Natural killer cell (primary cell): ENCODE measurements around the gene CARF. TPM values are rescaled to one million over a fixed set of nuclear protein-coding genes. Genes with fewer than 3 reads are reported as not detected.

ENCODE experiments used
- ATAC-seq, 3 donors: fragments of 150-1000 bp in 2 of 3; fragments of 200-7000 bp in 1 of 3; cut with Tn5 transposase; 1 replicate in 1 of 3; 2 replicates in 2 of 3; pipeline ENCODE4 v1.10.0; 2021; ENCODE audit warnings: mild to moderate bottlenecking in 2 of 3, moderate library complexity in 2 of 3
- DNase-seq, 2 donors: peaks; one replicate each; pipeline versions ENCODE4 v3.0.0 to v3.0.0-alpha.2; 2013 to 2021; ENCODE audit warnings: mixed read lengths in 1 of 2
- H3K27ac ChIP-seq: one replicate; pipeline ENCODE4 v1.5.1; 2013; ENCODE audit warnings: mild to moderate bottlenecking, low read length
- H3K27me3 ChIP-seq: one replicate; pipeline ENCODE4 v1.6.1; 2013; ENCODE audit warnings: low read length; ENCODE audit not compliant: control insufficient read depth, insufficient read depth
- H3K36me3 ChIP-seq: one replicate; pipeline ENCODE4 v1.6.1; 2013; ENCODE audit warnings: low read length; ENCODE audit not compliant: control insufficient read depth, insufficient read depth
- H3K4me1 ChIP-seq: one replicate; pipeline ENCODE4 v1.6.1; 2013; ENCODE audit warnings: low read length; ENCODE audit not compliant: control insufficient read depth, insufficient read depth
- H3K4me3 ChIP-seq: one replicate; pipeline ENCODE4 v1.5.1; 2013; ENCODE audit warnings: low read length
- H3K9me3 ChIP-seq: one replicate; pipeline ENCODE4 v1.6.1; 2013; ENCODE audit warnings: low read length; ENCODE audit not compliant: control insufficient read depth, insufficient read depth
- H3K27ac Mint-ChIP-seq, 2 donors: one replicate each; pipeline ENCODE4 v1.8.0; 2022; ENCODE audit warnings: mild to moderate bottlenecking in 2 of 2, mixed read lengths in 2 of 2, moderate library complexity in 1 of 2
- H3K27me3 Mint-ChIP-seq, 2 donors: one replicate each; pipeline ENCODE4 v1.8.0; 2022; ENCODE audit warnings: low read depth in 2 of 2, mixed read lengths in 2 of 2
- H3K36me3 Mint-ChIP-seq: one replicate; pipeline ENCODE4 v1.8.0; 2022; ENCODE audit warnings: mixed read lengths
- H3K4me1 Mint-ChIP-seq, 2 donors: one replicate each; pipeline ENCODE4 v1.8.0; 2022; ENCODE audit warnings: mixed read lengths in 2 of 2
- H3K4me3 Mint-ChIP-seq: one replicate; pipeline ENCODE4 v1.8.0; 2022; ENCODE audit warnings: mild to moderate bottlenecking, moderate library complexity, mixed read lengths
- H3K9me3 Mint-ChIP-seq, 2 donors: one replicate each; pipeline ENCODE4 v1.8.0; 2022; ENCODE audit warnings: mixed read lengths in 2 of 2
- WGBS: methylation state at CpG from one replicate; pipeline ENCODE4 v1.1.7; 2013; ENCODE audit warnings: missing lambda C conversion rate; ENCODE audit not compliant: insufficient coverage; 5-methylcytosine and 5-hydroxymethylcytosine counted together
- intact Hi-C: fragments of 100-400 bp; cut with micrococcal nuclease; formaldehyde crosslinking; loops from one replicate; pipeline ENCODE4 v1.14.2; 2022
- total RNA-seq, 4 donors: library from RNA; stranded (reverse); fragments of 120-200 nt in 1 of 4; gene quantifications; one replicate each; pipeline versions ENCODE4 v1.2.3 to v1.2.4, GENCODE V29; 2013 to 2022
- TF ChIP-seq, protein P1 (sequence below): fragments of 200-600 bp; IDR thresholded peaks from one replicate; pipeline ENCODE4 v1.8.0; 2022; ENCODE audit warnings: antibody characterized with exemption

The CARF gene
- total RNA-seq, 3 donors from 2014 or later (not counting 1 experiment from before 2014, with no cell fraction given), result 15.7 to 18.8 (median 16.0) TPM

DNA sequence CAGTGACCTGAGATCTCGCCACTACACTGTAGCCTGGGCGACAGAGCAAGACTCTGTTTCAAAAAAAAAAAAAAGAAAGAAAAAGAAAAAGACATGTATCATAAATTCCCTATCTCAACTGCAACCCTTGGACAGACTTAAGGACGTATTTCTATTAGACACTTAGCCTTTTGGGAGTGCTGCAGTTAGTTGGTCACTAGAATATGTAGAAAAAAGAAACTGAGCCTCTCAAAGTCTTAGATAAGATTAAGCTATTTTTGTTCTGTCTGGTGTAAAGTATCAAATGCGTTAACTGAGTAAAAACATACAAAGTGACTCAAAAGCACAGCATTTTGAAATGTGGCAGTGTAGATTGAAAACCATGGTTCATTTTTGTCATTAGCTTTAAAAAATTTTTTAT is 109.9 kb downstream of the CARF start:
- Mint-ChIP-seq H3K4me3 (no peak overlapping the region), H3K4me1 (peaks cover 15 to 16% of the 10 kb centered on the region in 2 donors), H3K27me3 (no peaks in the 10 kb centered on the region), H3K36me3 (no peaks in the 10 kb centered on the region), H3K27ac (no peak overlapping the region), H3K9me3 (no peaks in the 10 kb centered on the region)
- DNase-seq (no peak), ATAC-seq (no peak)
- TF ChIP-seq, protein P1, sequence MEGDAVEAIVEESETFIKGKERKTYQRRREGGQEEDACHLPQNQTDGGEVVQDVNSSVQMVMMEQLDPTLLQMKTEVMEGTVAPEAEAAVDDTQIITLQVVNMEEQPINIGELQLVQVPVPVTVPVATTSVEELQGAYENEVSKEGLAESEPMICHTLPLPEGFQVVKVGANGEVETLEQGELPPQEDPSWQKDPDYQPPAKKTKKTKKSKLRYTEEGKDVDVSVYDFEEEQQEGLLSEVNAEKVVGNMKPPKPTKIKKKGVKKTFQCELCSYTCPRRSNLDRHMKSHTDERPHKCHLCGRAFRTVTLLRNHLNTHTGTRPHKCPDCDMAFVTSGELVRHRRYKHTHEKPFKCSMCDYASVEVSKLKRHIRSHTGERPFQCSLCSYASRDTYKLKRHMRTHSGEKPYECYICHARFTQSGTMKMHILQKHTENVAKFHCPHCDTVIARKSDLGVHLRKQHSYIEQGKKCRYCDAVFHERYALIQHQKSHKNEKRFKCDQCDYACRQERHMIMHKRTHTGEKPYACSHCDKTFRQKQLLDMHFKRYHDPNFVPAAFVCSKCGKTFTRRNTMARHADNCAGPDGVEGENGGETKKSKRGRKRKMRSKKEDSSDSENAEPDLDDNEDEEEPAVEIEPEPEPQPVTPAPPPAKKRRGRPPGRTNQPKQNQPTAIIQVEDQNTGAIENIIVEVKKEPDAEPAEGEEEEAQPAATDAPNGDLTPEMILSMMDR, result no peak
- intact Hi-C loops, result no loop called here
- no peaks in the 10 kb centered on the region for H3K36me3 ChIP-seq
- no peaks in the 10 kb centered on the region for H3K27me3 ChIP-seq
- H3K27ac ChIP-seq, result no peak overlapping the region
- no peaks in the 10 kb centered on the region for H3K4me1 ChIP-seq
- WGBS, result 97% methylated on average over 3 of the region's 4 CpGs
- H3K9me3 ChIP-seq, result no peaks in the 10 kb centered on the region
- H3K4me3 ChIP-seq, result no peak overlapping the region

DNA sequence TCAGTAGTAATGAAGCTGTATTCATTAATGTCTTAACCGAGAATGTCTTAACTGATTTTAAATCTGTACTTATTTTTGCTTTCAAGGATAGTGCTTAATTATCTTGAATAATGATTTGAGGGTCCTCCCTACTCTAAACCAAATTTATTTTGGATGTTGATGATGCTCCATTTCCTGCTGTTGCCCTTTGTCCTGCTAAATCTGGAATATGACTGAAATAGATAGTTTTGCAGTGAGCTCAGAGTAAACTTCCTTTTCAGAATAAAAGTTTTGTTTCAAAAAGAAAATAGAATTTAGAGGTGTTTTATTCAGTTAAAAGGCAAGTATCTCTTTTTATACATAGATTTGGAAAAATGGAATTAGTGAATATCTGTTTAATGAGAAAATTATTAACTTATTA is 110.7 kb downstream of the CARF start:
- no peaks in the 10 kb centered on the region for H3K27me3 ChIP-seq
- WGBS, result no CpG with 5 or more reads among the region's 1 CpG
- no peak for ATAC-seq
- DNase-seq, result no peak
- no peak overlapping the region for H3K27ac ChIP-seq
- Mint-ChIP-seq H3K36me3 (no peaks in the 10 kb centered on the region), H3K27me3 (no peaks in the 10 kb centered on the region), H3K4me3 (no peak overlapping the region), H3K27ac (no peak overlapping the region), H3K4me1 (peaks cover 15 to 16% of the 10 kb centered on the region in 2 donors), H3K9me3 (no peaks in the 10 kb centered on the region)
- no peak overlapping the region for H3K4me3 ChIP-seq
- TF ChIP-seq, protein P1, result no peak
- H3K4me1 ChIP-seq, result no peaks in the 10 kb centered on the region
- intact Hi-C loops, result no loop called here
- H3K36me3 ChIP-seq, result no peaks in the 10 kb centered on the region
- no peaks in the 10 kb centered on the region for H3K9me3 ChIP-seq

DNA sequence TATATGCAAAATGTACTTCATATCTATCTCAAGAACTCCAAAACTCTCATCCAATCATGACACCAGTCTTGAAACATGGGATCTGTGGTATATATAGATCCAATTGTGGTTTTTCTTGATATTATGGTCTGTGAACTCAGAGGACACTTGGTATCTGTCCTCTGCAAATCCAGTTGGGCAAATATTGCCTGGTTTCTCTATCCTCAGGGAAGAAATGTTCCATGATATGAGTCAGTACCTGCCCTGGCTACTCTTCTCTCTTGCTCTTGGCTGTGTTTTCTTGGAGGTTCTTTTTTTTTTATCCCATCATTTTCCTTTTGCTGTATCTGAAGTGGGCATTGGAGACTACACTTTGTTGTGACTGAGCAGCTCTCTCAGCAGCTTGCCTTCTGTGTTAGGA is 113.5 kb downstream of the CARF start:
- H3K27me3 ChIP-seq, result no peaks in the 10 kb centered on the region

DNA sequence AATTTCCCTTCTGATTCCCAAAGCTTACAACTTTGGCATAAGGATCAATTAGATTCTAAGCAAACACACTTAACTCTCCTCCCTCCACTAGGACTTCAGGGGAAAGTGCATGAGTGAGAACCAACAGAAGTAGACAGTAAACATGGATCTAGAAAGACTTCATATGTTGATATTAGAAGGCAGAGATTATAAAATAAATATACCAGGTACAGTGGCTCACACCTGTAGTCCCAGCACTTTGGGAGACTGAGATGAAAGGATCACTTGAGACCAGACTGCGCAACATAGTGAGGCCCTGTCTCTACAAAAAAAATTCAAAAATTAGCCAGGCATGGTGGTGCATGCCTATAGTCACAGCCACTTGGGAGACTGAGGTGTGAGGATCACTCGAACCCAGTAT is 118.5 kb downstream of the CARF start:
- H3K27ac Mint-ChIP-seq, result no peak overlapping the region
- WGBS, result 100% methylated on average over 2 of the region's 2 CpGs
- intact Hi-C loops, result no loop called here

More for the DNA sequence above, 113.5 kb downstream of the CARF start:
- H3K4me1 Mint-ChIP-seq, result no peaks in the 10 kb centered on the region
- H3K27me3 Mint-ChIP-seq, result no peaks in the 10 kb centered on the region
- H3K9me3 ChIP-seq, result no peaks in the 10 kb centered on the region
- H3K27ac Mint-ChIP-seq, result no peak overlapping the region
- DNase-seq, result no peak
- H3K4me1 ChIP-seq, result no peaks in the 10 kb centered on the region
- no peak for ATAC-seq
- H3K4me3 Mint-ChIP-seq, result no peak overlapping the region
- intact Hi-C loops, result no loop called here
- TF ChIP-seq, protein P1, result no peak
- no peaks in the 10 kb centered on the region for H3K36me3 ChIP-seq
- no peaks in the 10 kb centered on the region for H3K36me3 Mint-ChIP-seq
- no peaks in the 10 kb centered on the region for H3K9me3 Mint-ChIP-seq
- H3K4me3 ChIP-seq, result no peak overlapping the region
- no peak overlapping the region for H3K27ac ChIP-seq

More for the DNA sequence above, 118.5 kb downstream of the CARF start:
- Histone ChIP-seq H3K4me3 (no peak overlapping the region), H3K9me3 (no peaks in the 10 kb centered on the region), H3K27ac (no peak overlapping the region), H3K4me1 (no peaks in the 10 kb centered on the region), H3K27me3 (no peaks in the 10 kb centered on the region), H3K36me3 (no peaks in the 10 kb centered on the region)
- no peak for DNase-seq
- Mint-ChIP-seq H3K36me3 (no peaks in the 10 kb centered on the region), H3K9me3 (no peaks in the 10 kb centered on the region), H3K27me3 (no peaks in the 10 kb centered on the region), H3K4me3 (no peak overlapping the region), H3K4me1 (peaks cover 5% of the 10 kb centered on the region in 2 donors)
- TF ChIP-seq, protein P1, result no peak
- ATAC-seq, result no peak
